T-helper 2 cell treated with Interferon-gamma antibody and Interleukin-4, amounts not matched to agents 5 μg/mL and 100 μg/mL, for 36 hours (primary cell): ENCODE measurements around the gene LEFTY1.

Experiments
- DNase-seq: peaks from one replicate; pipeline ENCODE4 v3.0.0; 2021; ENCODE audit warnings: low spot score
- H3K27ac Mint-ChIP-seq: one replicate; pipeline ENCODE4 v1.8.0; 2021; ENCODE audit warnings: mild to moderate bottlenecking, mixed read lengths
- H3K27me3 Mint-ChIP-seq: one replicate; pipeline ENCODE4 v1.8.0; 2021; ENCODE audit warnings: low read depth, mixed read lengths
- H3K36me3 Mint-ChIP-seq: one replicate; pipeline ENCODE4 v1.8.0; 2021; ENCODE audit warnings: low read depth, mixed read lengths
- H3K4me1 Mint-ChIP-seq: one replicate; pipeline ENCODE4 v1.8.0; 2021; ENCODE audit warnings: low read depth, mixed read lengths
- H3K4me3 Mint-ChIP-seq: one replicate; pipeline ENCODE4 v1.8.0; 2022; ENCODE audit warnings: mild to moderate bottlenecking, moderate library complexity, mixed read lengths
- H3K9me3 Mint-ChIP-seq: one replicate; pipeline ENCODE4 v1.8.0; 2021; ENCODE audit warnings: mixed read lengths

Gene LEFTY1

GRCh38 chr1:225862581-225862950 is 26.4 kb downstream of the LEFTY1 start:
- no peaks in the 10 kb centered on the region for H3K9me3 Mint-ChIP-seq
- H3K27me3 Mint-ChIP-seq = no peaks in the 10 kb centered on the region
- no peak for DNase-seq
- H3K36me3 Mint-ChIP-seq = peaks cover 52% of the 10 kb centered on the region
- H3K27ac Mint-ChIP-seq = no peak overlapping the region
- H3K4me1 Mint-ChIP-seq = peaks cover 20% of the 10 kb centered on the region
- no peak overlapping the region for H3K4me3 Mint-ChIP-seq

GRCh38 chr1:225861834-225862580 is 26.9 kb downstream of the LEFTY1 start:
- peaks cover 47% of the 10 kb centered on the region for H3K36me3 Mint-ChIP-seq
- no peak overlapping the region for H3K27ac Mint-ChIP-seq
- no peaks in the 10 kb centered on the region for H3K9me3 Mint-ChIP-seq
- H3K27me3 Mint-ChIP-seq = no peaks in the 10 kb centered on the region
- DNase-seq = no peak
- H3K4me1 Mint-ChIP-seq = peaks cover 17% of the 10 kb centered on the region
- H3K4me3 Mint-ChIP-seq = no peak overlapping the region

GRCh38 chr1:225860876-225861441 is 28.0 kb downstream of the LEFTY1 start:
- Mint-ChIP-seq H3K4me1 (peaks cover 7% of the 10 kb centered on the region), H3K4me3 (no peak overlapping the region), H3K27ac (no peak overlapping the region), H3K27me3 (no peaks in the 10 kb centered on the region), H3K36me3 (peaks cover 44% of the 10 kb centered on the region), H3K9me3 (no peaks in the 10 kb centered on the region)
- no peak for DNase-seq

- Mint-ChIP-seq H3K36me3 (peaks cover 40% of the 10 kb centered on the region), H3K4me3 (no peak overlapping the region), H3K27me3 (no peaks in the 10 kb centered on the region), H3K9me3 (no peaks in the 10 kb centered on the region), H3K27ac (no peak overlapping the region), H3K4me1 (no peaks in the 10 kb centered on the region)
- DNase-seq = no peak
Observed at GRCh38 chr1:225860107-225860506, 28.8 kb downstream of the LEFTY1 start.

- H3K27ac Mint-ChIP-seq = no peak overlapping the region
- no peaks in the 10 kb centered on the region for H3K4me1 Mint-ChIP-seq
- H3K4me3 Mint-ChIP-seq = no peak overlapping the region
- no peaks in the 10 kb centered on the region for H3K27me3 Mint-ChIP-seq
- H3K9me3 Mint-ChIP-seq = no peaks in the 10 kb centered on the region
- peaks cover 39% of the 10 kb centered on the region for H3K36me3 Mint-ChIP-seq
- no peak for DNase-seq
Observed at GRCh38 chr1:225859151-225859550, 29.8 kb downstream of the LEFTY1 start.

GRCh38 chr1:225857256-225857655 is 31.7 kb downstream of the LEFTY1 start:
- H3K9me3 Mint-ChIP-seq = no peaks in the 10 kb centered on the region
- H3K4me1 Mint-ChIP-seq = peaks cover 2% of the 10 kb centered on the region
- H3K4me3 Mint-ChIP-seq = no peak overlapping the region
- no peak for DNase-seq
- no peak overlapping the region for H3K27ac Mint-ChIP-seq
- peaks cover 37% of the 10 kb centered on the region for H3K36me3 Mint-ChIP-seq
- H3K27me3 Mint-ChIP-seq = no peaks in the 10 kb centered on the region

- Mint-ChIP-seq H3K9me3 (no peaks in the 10 kb centered on the region), H3K4me1 (peaks cover 3% of the 10 kb centered on the region), H3K36me3 (peaks cover 36% of the 10 kb centered on the region), H3K27me3 (no peaks in the 10 kb centered on the region), H3K27ac (no peak overlapping the region), H3K4me3 (no peak overlapping the region)
- no peak for DNase-seq
Observed at GRCh38 chr1:225855503-225856300, 33.2 kb downstream of the LEFTY1 start.

- Mint-ChIP-seq H3K36me3 (peaks cover 49% of the 10 kb centered on the region), H3K27ac (no peak overlapping the region), H3K27me3 (no peaks in the 10 kb centered on the region), H3K4me1 (peaks cover 9% of the 10 kb centered on the region), H3K9me3 (no peaks in the 10 kb centered on the region), H3K4me3 (no peak overlapping the region)
- no peak for DNase-seq
Observed at GRCh38 chr1:225853441-225853840, 35.5 kb downstream of the LEFTY1 start.

- DNase-seq = no peak
- no peaks in the 10 kb centered on the region for H3K27me3 Mint-ChIP-seq
- no peak overlapping the region for H3K27ac Mint-ChIP-seq
- H3K36me3 Mint-ChIP-seq = peaks cover 52% of the 10 kb centered on the region
- peaks cover 14% of the 10 kb centered on the region for H3K4me1 Mint-ChIP-seq
- no peak overlapping the region for H3K4me3 Mint-ChIP-seq
- H3K9me3 Mint-ChIP-seq = no peaks in the 10 kb centered on the region
Observed at GRCh38 chr1:225852413-225853124, 36.4 kb downstream of the LEFTY1 start.

- Mint-ChIP-seq H3K9me3 (no peaks in the 10 kb centered on the region), H3K27ac (peak overlapping the region; percentile 21), H3K4me3 (no peak overlapping the region), H3K4me1 (peaks cover 14% of the 10 kb centered on the region), H3K27me3 (no peaks in the 10 kb centered on the region), H3K36me3 (peaks cover 56% of the 10 kb centered on the region)
- DNase-seq = no peak
Observed at GRCh38 chr1:225851805-225852204, 37.1 kb downstream of the LEFTY1 start.

GRCh38 chr1:225850370-225850769 is 38.6 kb downstream of the LEFTY1 start:
- Mint-ChIP-seq H3K4me1 (peaks cover 14% of the 10 kb centered on the region), H3K27me3 (no peaks in the 10 kb centered on the region), H3K27ac (no peak overlapping the region), H3K36me3 (peaks cover 53% of the 10 kb centered on the region), H3K4me3 (no peak overlapping the region), H3K9me3 (no peaks in the 10 kb centered on the region)
- no peak for DNase-seq

- DNase-seq = no peak
- Mint-ChIP-seq H3K9me3 (no peaks in the 10 kb centered on the region), H3K27ac (no peak overlapping the region), H3K4me3 (no peak overlapping the region), H3K27me3 (no peaks in the 10 kb centered on the region), H3K36me3 (peaks cover 53% of the 10 kb centered on the region), H3K4me1 (peaks cover 14% of the 10 kb centered on the region)
Observed at GRCh38 chr1:225849925-225850324, 39.0 kb downstream of the LEFTY1 start.

GRCh38 chr1:225848030-225848955 is 40.7 kb downstream of the LEFTY1 start:
- Mint-ChIP-seq H3K4me3 (no peak overlapping the region), H3K9me3 (no peaks in the 10 kb centered on the region), H3K27ac (peak overlapping the region; percentile 47), H3K36me3 (peaks cover 44% of the 10 kb centered on the region), H3K4me1 (peaks cover 14% of the 10 kb centered on the region), H3K27me3 (no peaks in the 10 kb centered on the region)
- DNase-seq = no peak
